DOHH2 (cell line): ENCODE data around the gene OSBPL1A.

ENCODE experiments used
- CTCF ChIP-seq: fragments of 200-600 bp; sonication (generic); IDR thresholded peaks from one replicate; pipeline ENCODE4 v1.5.1; 2014; ENCODE audit warnings: antibody characterized with exemption, mild to moderate bottlenecking, low read depth, low read length; ENCODE audit not compliant: poor library complexity, severe bottlenecking
- EZH2phosphoT487 ChIP-seq: fragments of 200-600 bp; sonication (generic); IDR thresholded peaks from 2 replicates; pipeline ENCODE4 v1.6.1; 2017; ENCODE audit warnings: borderline replicate concordance, mild to moderate bottlenecking, antibody characterized with exemption, low read length, moderate library complexity, mixed read lengths

DNA sequence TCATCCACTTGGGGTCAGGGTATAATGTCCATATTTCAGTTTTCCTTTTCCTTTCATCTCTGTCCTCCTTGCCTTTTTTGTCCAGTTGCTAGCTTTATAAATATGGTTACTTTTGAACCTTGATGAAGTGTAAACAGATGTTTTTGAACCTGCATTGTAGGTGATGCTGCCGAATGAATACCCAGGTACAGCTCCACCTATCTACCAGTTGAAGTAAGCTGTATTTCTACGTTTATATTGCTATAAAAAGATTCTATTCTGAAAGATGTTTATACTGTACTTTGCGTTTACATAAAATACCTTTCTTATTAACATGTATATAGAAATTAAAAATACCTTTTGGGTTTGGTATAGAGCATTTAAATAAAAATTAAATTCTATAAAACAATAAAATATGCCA is 31.1 kb upstream of the OSBPL1A start:
- no peak for TF ChIP-seq CTCF
- TF ChIP-seq EZH2phosphoT487: no peak
